H1 (cell line): Measurements from ENCODE around the gene BBX. TPM values are rescaled to one million over a fixed set of nuclear protein-coding genes. Genes with fewer than 3 reads are reported as not detected.

Experiments used
- CTCF ChIA-PET: fragments of 300-600 bp; sonication (Branson Sonifier 250); formaldehyde crosslinking; loops from one replicate; lab custom pipeline; 2021; ENCODE audit not compliant: partially characterized antibody; lab: Charles Lee
- POLR2A ChIA-PET: fragments of 300-600 bp; sonication (Branson Sonifier 250); formaldehyde crosslinking; loops from one replicate; lab custom pipeline; 2021; ENCODE audit warnings: inconsistent platforms; ENCODE audit not compliant: partially characterized antibody; lab: Charles Lee
- DNase-seq, 2 experiments: peaks; one replicate each; pipeline versions ENCODE4 v3.0.0 to v3.0.0-alpha.2; 2010 to 2022; ENCODE audit warnings: low spot score in 2 of 2, low read depth in 1 of 2, mixed read lengths in 1 of 2
- FAIRE-seq: peaks from 2 replicates; lab custom pipeline; 2011; peaks lifted over from hg19 to GRCh38; lab: Jason Lieb, UNC
- H2AFZ ChIP-seq: 2 replicates; pipeline ENCODE4 v1.8.1; 2012; ENCODE audit warnings: low read length, inconsistent platforms
- H2AK5ac ChIP-seq: 2 replicates; pipeline ENCODE4 v1.6.1; 2013; ENCODE audit warnings: low read depth, low read length
- H2BK120ac ChIP-seq: replicated peaks from 2 replicates; pipeline ENCODE3; 2013; ENCODE audit warnings: low read depth, low read length, inconsistent platforms
- H2BK12ac ChIP-seq: 2 replicates; pipeline ENCODE4 v1.6.1; 2013; ENCODE audit warnings: low read depth, low read length
- H2BK15ac ChIP-seq: 2 replicates; pipeline ENCODE4 v1.6.1; 2013; ENCODE audit warnings: low read length
- H2BK20ac ChIP-seq: 2 replicates; pipeline ENCODE4 v1.6.1; 2013; ENCODE audit warnings: low read length
- H2BK5ac ChIP-seq: 2 replicates; pipeline ENCODE4 v1.6.1; 2013; ENCODE audit warnings: low read depth, low read length
- H3K14ac ChIP-seq: 2 replicates; pipeline ENCODE4 v1.6.1; 2013; ENCODE audit warnings: inconsistent platforms; ENCODE audit not compliant: insufficient read length
- H3K18ac ChIP-seq: 2 replicates; pipeline ENCODE4 v1.6.1; 2013; ENCODE audit warnings: low read length; ENCODE audit errors: extremely low read depth
- H3K23ac ChIP-seq: 2 replicates; pipeline ENCODE4 v1.6.1; 2013; ENCODE audit warnings: inconsistent platforms; ENCODE audit not compliant: insufficient read length
- H3K23me2 ChIP-seq: 2 replicates; pipeline ENCODE4 v1.6.1; 2013; ENCODE audit warnings: low read depth, low read length
- H3K27ac ChIP-seq: 2 replicates; pipeline ENCODE4 v1.6.1; 2011; ENCODE audit warnings: low read depth, low read length, inconsistent platforms
- H3K27me3 ChIP-seq, 4 experiments: replicated peaks in 1 of 4; 1 replicate in 1 of 4; 2 replicates in 3 of 4; pipeline versions ENCODE4 v1.6.1 to v1.8.1; 2011 to 2013; ENCODE audit warnings: low read length in 3 of 4, mild to moderate bottlenecking in 3 of 4, inconsistent platforms in 2 of 4, mixed read lengths in 2 of 4, moderate library complexity in 1 of 4; ENCODE audit not compliant: control insufficient read depth in 3 of 4, insufficient read depth in 3 of 4; ENCODE audit errors: extremely low read depth in 1 of 4
- H3K36me3 ChIP-seq, 4 experiments: 2 replicates each; pipeline versions ENCODE4 v1.6.1 to v1.8.1; 2011 to 2013; ENCODE audit warnings: mild to moderate bottlenecking in 4 of 4, low read length in 3 of 4, moderate library complexity in 2 of 4, control low read depth in 1 of 4, inconsistent platforms in 1 of 4; ENCODE audit not compliant: insufficient read depth in 4 of 4, control insufficient read depth in 2 of 4
- H3K4ac ChIP-seq: replicated peaks from 2 replicates; pipeline ENCODE3; 2013; ENCODE audit warnings: low read length, low read depth, mixed read lengths, inconsistent platforms; ENCODE audit not compliant: insufficient read length
- H3K4me1 ChIP-seq, 4 experiments: replicated peaks in 1 of 4; 1 replicate in 1 of 4; 2 replicates in 3 of 4; pipeline versions ENCODE4 v1.6.1 to v1.8.1; 2011 to 2013; ENCODE audit warnings: low read length in 3 of 4, inconsistent platforms in 2 of 4, mixed read lengths in 1 of 4; ENCODE audit not compliant: insufficient read depth in 4 of 4, control insufficient read depth in 3 of 4
- H3K4me2 ChIP-seq, 2 experiments: 2 replicates each; pipeline versions ENCODE4 v1.6.1 to v1.8.1; 2011 to 2013; ENCODE audit warnings: low read depth in 2 of 2, low read length in 2 of 2, control low read depth in 1 of 2, inconsistent platforms in 1 of 2, mild to moderate bottlenecking in 1 of 2; ENCODE audit not compliant: insufficient read depth in 1 of 2
- H3K4me3 ChIP-seq, 4 experiments: fragments of 200-600, 300-600 bp in 1 of 4; sonication (generic), shearing (Covaris generic), sonication (Bioruptor Twin) in 1 of 4; 2 replicates each; pipeline versions ENCODE4 v1.5.1 to v1.8.1; 2011 to 2016; ENCODE audit warnings: low read length in 4 of 4, low read depth in 3 of 4, control low read depth in 2 of 4, inconsistent platforms in 2 of 4, mild to moderate bottlenecking in 2 of 4, mixed read lengths in 1 of 4, moderate library complexity in 1 of 4; ENCODE audit not compliant: insufficient read depth in 2 of 4; ENCODE audit errors: extremely low read depth in 1 of 4
- H3K56ac ChIP-seq: replicated peaks from 2 replicates; pipeline ENCODE3; 2013; ENCODE audit warnings: low read depth, mild to moderate bottlenecking, mixed read lengths, low read length, inconsistent platforms; ENCODE audit not compliant: insufficient read length
- H3K79me1 ChIP-seq: 2 replicates; pipeline ENCODE4 v1.6.1; 2013; ENCODE audit warnings: low read depth, low read length, control low read depth
- H3K79me2 ChIP-seq, 2 experiments: 2 replicates each; pipeline versions ENCODE4 v1.6.1 to v1.8.1; 2012 to 2013; ENCODE audit warnings: low read length in 2 of 2, mild to moderate bottlenecking in 2 of 2, inconsistent platforms in 1 of 2; ENCODE audit not compliant: insufficient read depth in 2 of 2, control insufficient read depth in 1 of 2
- H3K9ac ChIP-seq, 4 experiments: replicated peaks in 1 of 4; 1 replicate in 1 of 4; 2 replicates in 3 of 4; pipeline versions ENCODE4 v1.6.1 to v1.8.1; 2011 to 2013; ENCODE audit warnings: low read depth in 3 of 4, low read length in 3 of 4, control low read depth in 2 of 4, mild to moderate bottlenecking in 2 of 4, moderate library complexity in 2 of 4, inconsistent platforms in 1 of 4; ENCODE audit errors: extremely low read depth in 1 of 4
- H3K9me3 ChIP-seq, 2 experiments: 2 replicates each; pipeline versions ENCODE4 v1.6.1 to v1.8.1; 2012 to 2013; ENCODE audit warnings: mild to moderate bottlenecking in 2 of 2, moderate library complexity in 2 of 2, control low read depth in 1 of 2, inconsistent platforms in 1 of 2, low read depth in 1 of 2, low read length in 1 of 2, mixed read lengths in 1 of 2; ENCODE audit not compliant: insufficient read depth in 2 of 2
- H4K20me1 ChIP-seq, 2 experiments: replicated peaks in 1 of 2; 2 replicates each; pipeline versions ENCODE3 to v1.8.1; 2011 to 2013; ENCODE audit warnings: inconsistent platforms in 2 of 2, low read length in 2 of 2, mild to moderate bottlenecking in 1 of 2; ENCODE audit not compliant: insufficient read depth in 2 of 2, control insufficient read depth in 1 of 2
- H4K5ac ChIP-seq: 2 replicates; pipeline ENCODE4 v1.6.1; 2013; ENCODE audit warnings: low read length, low read depth, mixed read lengths, inconsistent platforms; ENCODE audit not compliant: insufficient read length
- H4K8ac ChIP-seq: 2 replicates; pipeline ENCODE4 v1.8.0; 2013; ENCODE audit warnings: mild to moderate bottlenecking, moderate library complexity, low read length, inconsistent platforms; ENCODE audit not compliant: insufficient read depth; ENCODE audit errors: extremely low read depth
- H4K91ac ChIP-seq: replicated peaks from 2 replicates; pipeline ENCODE3; 2013; ENCODE audit warnings: low read length, mixed read lengths, inconsistent platforms; ENCODE audit not compliant: insufficient read length
- CHD1 ChIP-seq: IDR thresholded peaks from 2 replicates; pipeline ENCODE4 v1.6.1; 2012; ENCODE audit warnings: low read depth, low read length, improper control_type of control experiment
- CHD2 ChIP-seq: IDR thresholded peaks from 2 replicates; pipeline ENCODE4 v1.6.1; 2012; ENCODE audit warnings: low read length, improper control_type of control experiment
- EZH2 ChIP-seq: fragments of 200-600 bp; sonication (generic); IDR thresholded peaks from 2 replicates; pipeline ENCODE4 v1.7.1; 2012; ENCODE audit warnings: low read depth, mild to moderate bottlenecking, moderate library complexity, low read length, inconsistent platforms; ENCODE audit not compliant: severe bottlenecking
- TBP ChIP-seq: IDR thresholded peaks from 2 replicates; pipeline ENCODE4 v1.6.1; 2011; ENCODE audit warnings: low read depth, low read length, improper control_type of control experiment
- WGBS, 2 experiments: shearing (Covaris generic) in 1 of 2; methylation state at CpG; one replicate each; pipeline versions ENCODE4 v1.1.6 to v1.1.7; 2013 to 2015; ENCODE audit warnings: low lambda C conversion rate in 2 of 2, mixed read lengths in 2 of 2, inconsistent platforms in 1 of 2, low coverage in 1 of 2, missing lambda C conversion rate in 1 of 2; ENCODE audit not compliant: insufficient replicate concordance in 2 of 2, insufficient coverage in 1 of 2, insufficient read length in 1 of 2; ENCODE audit errors: extremely low coverage in 1 of 2, missing lambda C conversion rate in 1 of 2; 5-methylcytosine and 5-hydroxymethylcytosine counted together
- polyA plus RNA-seq, 7 experiments: library from polyadenylated mRNA; depleted of rRNA in 3 of 7; stranded (reverse) in 5 of 7; unstranded in 2 of 7; fragments of >200 nt in 5 of 7; fragments of 200-250 nt in 2 of 7; gene quantifications; 1 replicate in 5 of 7; 2 replicates in 1 of 7; 4 replicates in 1 of 7; pipeline versions ENCODE4 v1.2.1 to v1.2.3, GENCODE V29; 2011 to 2013; ENCODE audit warnings: missing spikeins in 2 of 7, mixed read lengths in 2 of 7
- total RNA-seq: library from RNA; stranded (reverse); fragmentation: NEBNext Ultra II Directional; extraction: Animal tissue kit (Norgen Biotek cat#: 25700); gene quantifications from 2 replicates; pipeline ENCODE4 v1.2.1, GENCODE V29; 2021

The BBX gene
- total and polyA plus RNA-seq, 2 of the 8 experiments (the other 6 are each of a cell fraction or from before 2014, with no cell fraction given), result 11.0 to 42.5 TPM

- no peak overlapping the region for H4K8ac ChIP-seq
- H3K4me3 ChIP-seq, result no peak overlapping the region
- H4K20me1 ChIP-seq, result no peaks in the 10 kb centered on the region
- no peak overlapping the region for H2BK12ac ChIP-seq
- H3K56ac ChIP-seq, result no peak overlapping the region
- DNase-seq (no peak), FAIRE-seq (no peak)
- no peaks in the 10 kb centered on the region for H3K9me3 ChIP-seq
- H3K18ac ChIP-seq, result no peak overlapping the region
- H3K79me1 ChIP-seq, result no peaks in the 10 kb centered on the region
- no peak overlapping the region for H3K14ac ChIP-seq
- WGBS, 2 experiments, result 90% methylated on average over 3 of the region's 3 CpGs; no CpG with 5 or more reads in 1 of the 2 experiments
- H2BK15ac ChIP-seq, result no peak overlapping the region
- ChIA-PET POLR2A (no interaction called here), CTCF (interaction anchor here (1.0 to 2.0 kb wide), 4 partner anchors 10 to 134 kb away, joined by 3 to 8 read pairs (median 5); no protein-coding TSS in a partner anchor)
- H3K36me3 ChIP-seq, result no peaks in the 10 kb centered on the region
- no peak overlapping the region for H3K4ac ChIP-seq
- H3K9ac ChIP-seq, result no peak overlapping the region
- H3K4me1 ChIP-seq, result no peaks in the 10 kb centered on the region
- no peaks in the 10 kb centered on the region for H3K23me2 ChIP-seq
- no peak overlapping the region for H3K23ac ChIP-seq
- no peak overlapping the region for H2BK5ac ChIP-seq
- H3K27ac ChIP-seq, result no peak overlapping the region
- no peak overlapping the region for H2BK120ac ChIP-seq
- no peak overlapping the region for H4K91ac ChIP-seq
- no peak overlapping the region for H4K5ac ChIP-seq
- no peaks in the 10 kb centered on the region for H3K27me3 ChIP-seq
- H2AFZ ChIP-seq, result no peak overlapping the region
- H2BK20ac ChIP-seq, result no peak overlapping the region
- H3K79me2 ChIP-seq, result peaks cover 0 to 8% of the 10 kb centered on the region in 2 experiments; a peak in 2 of 4 replicates
- H2AK5ac ChIP-seq, result no peak overlapping the region
- no peak overlapping the region for H3K4me2 ChIP-seq
- TF ChIP-seq EZH2, result no peak
- TF ChIP-seq TBP, result no peak
- TF ChIP-seq CHD2, result no peak
- TF ChIP-seq CHD1, result no peak
Observed at GRCh38 chr3:107555359-107555758, 32.6 kb downstream of the BBX start.
